22Rv1 (cell line): ENCODE measurements around the gene LRRC58.

ENCODE experiments used
- ZFX ChIP-seq: fragments of 450-650 bp; IDR thresholded peaks from 2 replicates; pipeline ENCODE4 v1.6.1; 2017; ENCODE audit warnings: antibody characterized with exemption, borderline replicate concordance
- TF ChIP-seq, protein P1 (sequence below): fragments of 450-650 bp; IDR thresholded peaks from 2 replicates; pipeline ENCODE4 v1.5.1; 2017; ENCODE audit warnings: mild to moderate bottlenecking

- TF ChIP-seq, protein P1, sequence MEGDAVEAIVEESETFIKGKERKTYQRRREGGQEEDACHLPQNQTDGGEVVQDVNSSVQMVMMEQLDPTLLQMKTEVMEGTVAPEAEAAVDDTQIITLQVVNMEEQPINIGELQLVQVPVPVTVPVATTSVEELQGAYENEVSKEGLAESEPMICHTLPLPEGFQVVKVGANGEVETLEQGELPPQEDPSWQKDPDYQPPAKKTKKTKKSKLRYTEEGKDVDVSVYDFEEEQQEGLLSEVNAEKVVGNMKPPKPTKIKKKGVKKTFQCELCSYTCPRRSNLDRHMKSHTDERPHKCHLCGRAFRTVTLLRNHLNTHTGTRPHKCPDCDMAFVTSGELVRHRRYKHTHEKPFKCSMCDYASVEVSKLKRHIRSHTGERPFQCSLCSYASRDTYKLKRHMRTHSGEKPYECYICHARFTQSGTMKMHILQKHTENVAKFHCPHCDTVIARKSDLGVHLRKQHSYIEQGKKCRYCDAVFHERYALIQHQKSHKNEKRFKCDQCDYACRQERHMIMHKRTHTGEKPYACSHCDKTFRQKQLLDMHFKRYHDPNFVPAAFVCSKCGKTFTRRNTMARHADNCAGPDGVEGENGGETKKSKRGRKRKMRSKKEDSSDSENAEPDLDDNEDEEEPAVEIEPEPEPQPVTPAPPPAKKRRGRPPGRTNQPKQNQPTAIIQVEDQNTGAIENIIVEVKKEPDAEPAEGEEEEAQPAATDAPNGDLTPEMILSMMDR = no peak
- TF ChIP-seq ZFX = no peak
Observed at GRCh38 chr3:120393243-120393642, 44.1 kb upstream of the LRRC58 start.
